Left renal pelvis (tissue), 4 donors: ENCODE data around the gene ZNF689. TPM values are rescaled to one million over a fixed set of nuclear protein-coding genes. Genes with fewer than 3 reads are reported as not detected.
"Not testable (repeated sequence)": the region's sequence is repeated elsewhere in the genome, so short reads cannot be mapped to it uniquely, and the experiment has no call there.

Source experiments
- DNase-seq, 4 donors: peaks; one replicate each; pipeline ENCODE4 v3.0.0-alpha.2; 2013; ENCODE audit warnings: low read depth in 4 of 4, low spot score in 3 of 4
- polyA plus RNA-seq, 4 donors: library from polyadenylated mRNA; unstranded; fragments of 120-200 nt; gene quantifications; one replicate each; pipeline ENCODE4 v1.2.1, GENCODE V29; 2013; ENCODE audit not compliant: insufficient read length in 4 of 4

Gene ZNF689
- polyA plus RNA-seq, 4 donors: 10.6 to 14.6 (median 13.2) TPM

GRCh38 chr16:30637139-30637538 is 26.9 kb upstream of the ZNF689 start:
- DNase-seq: not testable (repeated sequence)

GRCh38 chr16:30636599-30636998 is 26.4 kb upstream of the ZNF689 start:
- no peak for DNase-seq

GRCh38 chr16:30633526-30633925 is 23.3 kb upstream of the ZNF689 start:
- no peak for DNase-seq

- DNase-seq: not testable (repeated sequence)
Measured at GRCh38 chr16:30632454-30632853, 22.3 kb upstream of the ZNF689 start.

GRCh38 chr16:30628628-30629540 is 18.7 kb upstream of the ZNF689 start:
- peak in 2 of 4 donors; percentile 79 to 84 for DNase-seq

GRCh38 chr16:30626236-30626635 is 16.0 kb upstream of the ZNF689 start:
- no peak for DNase-seq

GRCh38 chr16:30623536-30624283 is 13.5 kb upstream of the ZNF689 start:
- DNase-seq: no peak

- no peak for DNase-seq
Measured at GRCh38 chr16:30622455-30623032, 12.4 kb upstream of the ZNF689 start.

GRCh38 chr16:30621765-30622164 is 11.6 kb upstream of the ZNF689 start:
- no peak for DNase-seq

GRCh38 chr16:30620169-30620568 is 10.0 kb upstream of the ZNF689 start:
- DNase-seq: no peak

GRCh38 chr16:30619638-30620037 is 9.4 kb upstream of the ZNF689 start:
- DNase-seq: no peak

GRCh38 chr16:30619202-30619601 is 9.0 kb upstream of the ZNF689 start:
- DNase-seq: no peak

- no peak for DNase-seq
Measured at GRCh38 chr16:30615358-30616091, 5.3 kb upstream of the ZNF689 start.

- DNase-seq: no peak
Measured at GRCh38 chr16:30609002-30609925, 925 bp downstream of the ZNF689 start.

- DNase-seq: no peak
Measured at GRCh38 chr16:30606004-30606403, 4.2 kb downstream of the ZNF689 start.

GRCh38 chr16:30605158-30605557 is 5.0 kb downstream of the ZNF689 start:
- no peak for DNase-seq

GRCh38 chr16:30604316-30604947 is 5.8 kb downstream of the ZNF689 start:
- no peak for DNase-seq

- no peak for DNase-seq
Measured at GRCh38 chr16:30603945-30604315, 6.3 kb downstream of the ZNF689 start.

GRCh38 chr16:30602616-30603277 is 7.4 kb downstream of the ZNF689 start:
- DNase-seq: no peak
